ENCODE measurements around the gene MCHR1.
"Not testable (repeated sequence)": the region's sequence is repeated elsewhere in the genome, so short reads cannot be mapped to it uniquely, and the experiment has no call there.

Gene MCHR1

GRCh38 chr22:40709752-40710413 is 30.6 kb downstream of the MCHR1 start:
- no peak overlapping the region for H3K4me3 ChIP-seq (ENCODE audit: low read depth, low read length)
- TF ChIP-seq, protein P1, sequence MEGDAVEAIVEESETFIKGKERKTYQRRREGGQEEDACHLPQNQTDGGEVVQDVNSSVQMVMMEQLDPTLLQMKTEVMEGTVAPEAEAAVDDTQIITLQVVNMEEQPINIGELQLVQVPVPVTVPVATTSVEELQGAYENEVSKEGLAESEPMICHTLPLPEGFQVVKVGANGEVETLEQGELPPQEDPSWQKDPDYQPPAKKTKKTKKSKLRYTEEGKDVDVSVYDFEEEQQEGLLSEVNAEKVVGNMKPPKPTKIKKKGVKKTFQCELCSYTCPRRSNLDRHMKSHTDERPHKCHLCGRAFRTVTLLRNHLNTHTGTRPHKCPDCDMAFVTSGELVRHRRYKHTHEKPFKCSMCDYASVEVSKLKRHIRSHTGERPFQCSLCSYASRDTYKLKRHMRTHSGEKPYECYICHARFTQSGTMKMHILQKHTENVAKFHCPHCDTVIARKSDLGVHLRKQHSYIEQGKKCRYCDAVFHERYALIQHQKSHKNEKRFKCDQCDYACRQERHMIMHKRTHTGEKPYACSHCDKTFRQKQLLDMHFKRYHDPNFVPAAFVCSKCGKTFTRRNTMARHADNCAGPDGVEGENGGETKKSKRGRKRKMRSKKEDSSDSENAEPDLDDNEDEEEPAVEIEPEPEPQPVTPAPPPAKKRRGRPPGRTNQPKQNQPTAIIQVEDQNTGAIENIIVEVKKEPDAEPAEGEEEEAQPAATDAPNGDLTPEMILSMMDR (IDR thresholded peaks at IDR 0.05; ENCODE audit: low read depth, low read length), result no peak

GRCh38 chr22:40712311-40712710 is 33.0 kb downstream of the MCHR1 start:
- TF ChIP-seq, protein P1 (IDR thresholded peaks at IDR 0.05; ENCODE audit: low read depth, low read length), result no peak
- H3K4me3 ChIP-seq (ENCODE audit: low read depth, low read length), result no peak overlapping the region

GRCh38 chr22:40714499-40715337 is 35.4 kb downstream of the MCHR1 start:
- TF ChIP-seq, protein P1 (IDR thresholded peaks at IDR 0.05; ENCODE audit: low read depth, low read length), result no peak
- H3K4me3 ChIP-seq (ENCODE audit: low read depth, low read length), result no peak overlapping the region

GRCh38 chr22:40716116-40716515 is 36.8 kb downstream of the MCHR1 start:
- TF ChIP-seq, protein P1 (IDR thresholded peaks at IDR 0.05; ENCODE audit: low read depth, low read length), result no peak
- H3K4me3 ChIP-seq (ENCODE audit: low read depth, low read length), result no peak overlapping the region

DNA sequence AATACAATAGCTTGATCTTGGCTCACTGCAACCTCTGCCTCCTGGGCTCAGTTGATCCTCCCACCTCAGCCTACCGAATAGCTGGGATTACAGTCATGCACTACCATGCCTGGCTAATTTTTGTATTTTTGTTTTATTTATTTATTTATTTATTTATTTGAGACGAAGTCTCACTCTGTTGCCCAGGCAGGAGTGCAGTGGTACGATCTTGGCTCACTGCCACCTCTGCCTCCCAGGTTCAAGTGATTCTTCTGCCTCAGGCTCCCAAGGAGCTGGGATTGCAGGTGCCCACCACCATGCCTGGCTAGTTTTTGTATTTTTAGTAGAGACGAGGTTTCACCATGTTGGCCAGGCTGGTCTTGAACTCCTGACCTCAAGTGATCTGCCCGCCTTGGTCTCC is 38.4 kb downstream of the MCHR1 start:
- not testable (repeated sequence) for H3K4me3 ChIP-seq (ENCODE audit: low read depth, low read length)

DNA sequence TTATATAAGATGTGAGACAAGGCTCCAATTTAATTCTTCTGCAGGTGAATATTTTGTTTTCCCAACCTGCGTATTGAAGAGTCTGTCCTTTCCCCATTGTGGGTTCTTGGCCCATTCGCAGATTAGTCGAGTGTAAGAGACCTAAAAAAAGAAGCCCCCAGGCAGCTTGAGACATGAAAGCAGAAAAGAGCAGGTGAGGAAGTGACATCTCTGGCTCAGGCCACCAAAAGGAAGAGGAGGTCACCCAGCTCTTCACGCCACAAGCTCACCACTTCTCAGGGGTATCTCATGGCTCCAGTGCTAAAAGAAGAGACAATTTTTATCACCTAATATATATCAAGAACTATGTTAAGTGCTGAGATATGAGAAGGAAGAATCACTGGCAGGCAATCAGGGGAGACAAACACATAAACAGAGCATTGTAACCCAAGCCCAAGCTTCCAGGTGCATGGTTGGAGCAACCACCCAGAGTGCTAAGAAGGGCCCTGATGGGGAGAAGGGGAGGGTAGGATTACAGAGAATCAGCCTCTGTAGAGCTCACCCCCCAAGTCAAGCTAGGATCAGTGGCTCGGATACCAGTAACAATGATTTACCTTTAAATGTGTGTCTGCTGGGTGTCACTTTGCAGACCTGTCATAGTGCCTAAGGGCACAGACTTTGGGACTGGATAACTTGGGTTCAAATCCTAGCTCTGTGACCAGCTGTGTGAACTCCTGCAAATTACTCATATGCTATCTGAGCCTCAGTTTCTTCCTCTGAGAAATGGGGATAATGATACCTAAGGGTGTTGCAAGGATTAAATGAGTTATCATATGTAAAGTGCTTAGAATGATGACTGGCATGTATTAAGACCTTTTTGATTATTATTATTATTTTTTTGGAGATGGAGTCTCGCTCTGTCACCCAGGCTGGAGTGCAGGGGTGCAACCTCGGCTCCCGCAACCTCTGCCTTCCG is 39.2 kb downstream of the MCHR1 start:
- TF ChIP-seq, protein P1 (IDR thresholded peaks at IDR 0.05; ENCODE audit: low read depth, low read length), result no peak
- no peak overlapping the region for H3K4me3 ChIP-seq (ENCODE audit: low read depth, low read length)

DNA sequence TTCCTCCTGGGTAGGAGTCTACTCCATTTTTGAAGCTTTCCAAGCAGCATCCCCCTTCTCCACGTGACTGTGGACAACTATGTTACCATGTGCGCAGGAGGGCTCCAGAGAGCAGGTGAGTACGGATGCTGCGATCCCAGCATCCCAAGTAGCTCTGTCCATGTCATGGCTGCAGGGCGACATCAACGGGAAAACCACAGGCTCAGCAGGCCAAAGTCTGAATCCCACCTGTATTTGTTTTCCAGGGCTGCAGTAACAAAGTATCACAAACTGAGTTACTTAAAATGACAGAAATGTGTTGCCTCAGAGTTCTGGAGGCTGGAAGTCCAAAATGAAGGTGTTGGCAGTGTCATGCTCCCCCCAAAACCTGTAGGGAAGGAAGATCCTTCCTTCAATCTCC is 40.3 kb downstream of the MCHR1 start:
- TF ChIP-seq, protein P1 (IDR thresholded peaks at IDR 0.05; ENCODE audit: low read depth, low read length), result no peak
- H3K4me3 ChIP-seq (ENCODE audit: low read depth, low read length), result no peak overlapping the region

DNA sequence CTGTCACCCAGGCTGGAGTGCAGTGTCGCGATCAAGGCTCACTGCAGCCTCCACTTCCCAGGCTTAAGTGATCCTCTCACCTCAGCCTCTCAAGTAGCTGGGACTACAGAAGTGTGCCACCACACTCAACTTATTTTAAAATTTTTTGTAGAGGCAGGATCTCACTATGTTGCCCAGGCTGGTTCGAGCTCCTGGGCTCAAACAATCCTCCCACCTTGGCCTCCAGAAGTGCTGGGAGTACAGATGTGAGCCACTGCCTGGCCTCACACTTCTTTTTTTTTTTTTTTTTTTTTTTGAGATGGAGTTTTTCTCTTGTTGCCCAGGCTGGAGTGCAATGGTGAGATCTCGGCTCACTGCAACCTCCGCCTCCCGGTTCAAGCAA is 40.9 kb downstream of the MCHR1 start:
- not testable (repeated sequence) for H3K4me3 ChIP-seq (ENCODE audit: low read depth, low read length)

All from WI38 (cell line).